ENCODE results near the gene VEZT. TPM values are rescaled to one million over a fixed set of nuclear protein-coding genes. Genes with fewer than 3 reads are reported as not detected.

Gene VEZT
- total RNA-seq, 4 donors from 2014 or later: 64.0 to 117 (median 70.9) TPM

GRCh38 chr12:95185072-95185471 lies 32.5 kb upstream of the VEZT start:
- H3K4me1 ChIP-seq: no peaks in the 10 kb centered on the region

GRCh38 chr12:95185854-95186253 lies 31.8 kb upstream of the VEZT start:
- Histone ChIP-seq H3K27ac (no peak overlapping the region), H3K4me3 (no peak overlapping the region), H3K9me3 (no peaks in the 10 kb centered on the region), H3K27me3 (no peaks in the 10 kb centered on the region), H3K36me3 (no peaks in the 10 kb centered on the region), H3K4me1 (no peaks in the 10 kb centered on the region)
- TF ChIP-seq EP300 (IDR thresholded peaks at IDR 0.05): no peak
- no peak for TF ChIP-seq CTCF (IDR thresholded peaks at IDR 0.05)
- no peak for TF ChIP-seq POLR2A (IDR thresholded peaks at IDR 0.05)
- TF ChIP-seq POLR2AphosphoS5 (IDR thresholded peaks at IDR 0.05): no peak
- no peak for DNase-seq (ENCODE audit: low spot score in 2 of 2)

More at GRCh38 chr12:95185072-95185471, 32.5 kb upstream of the VEZT start:
- no peaks in the 10 kb centered on the region for H3K27me3 ChIP-seq
- no peak overlapping the region for H3K27ac ChIP-seq
- no peaks in the 10 kb centered on the region for H3K9me3 ChIP-seq
- 89% methylated on average over 8 of the region's 8 CpGs for WGBS
- no peaks in the 10 kb centered on the region for H3K36me3 ChIP-seq
- DNase-seq (ENCODE audit: low spot score in 2 of 2): no peak
- H3K4me3 ChIP-seq: no peak overlapping the region
- TF ChIP-seq POLR2AphosphoS5 (IDR thresholded peaks at IDR 0.05): no peak
- no peak for TF ChIP-seq CTCF (IDR thresholded peaks at IDR 0.05)
- TF ChIP-seq EP300 (IDR thresholded peaks at IDR 0.05): no peak
- TF ChIP-seq POLR2A (IDR thresholded peaks at IDR 0.05): no peak

- no peak overlapping the region for H3K27ac ChIP-seq
- TF ChIP-seq POLR2AphosphoS5 (IDR thresholded peaks at IDR 0.05) (no peak), CTCF (IDR thresholded peaks at IDR 0.05) (no peak), POLR2A (IDR thresholded peaks at IDR 0.05) (no peak), EP300 (IDR thresholded peaks at IDR 0.05) (no peak)
- H3K27me3 ChIP-seq: no peaks in the 10 kb centered on the region
- no peaks in the 10 kb centered on the region for H3K36me3 ChIP-seq
- no peaks in the 10 kb centered on the region for H3K4me1 ChIP-seq
- no peak overlapping the region for H3K4me3 ChIP-seq
- H3K9me3 ChIP-seq: no peaks in the 10 kb centered on the region
- WGBS: 81% methylated on average over 5 of the region's 5 CpGs
- no peak for DNase-seq (ENCODE audit: low spot score in 2 of 2)
Observed at GRCh38 chr12:95187865-95188415, 29.7 kb upstream of the VEZT start.

- no peak overlapping the region for H3K27ac ChIP-seq
- peaks cover under 1% of the 10 kb centered on the region for H3K4me1 ChIP-seq
- H3K36me3 ChIP-seq: no peaks in the 10 kb centered on the region
- DNase-seq (ENCODE audit: low spot score in 2 of 2): no peak
- TF ChIP-seq POLR2AphosphoS5 (IDR thresholded peaks at IDR 0.05) (no peak), CTCF (IDR thresholded peaks at IDR 0.05) (no peak), POLR2A (IDR thresholded peaks at IDR 0.05) (no peak), EP300 (IDR thresholded peaks at IDR 0.05) (no peak)
- 86% methylated on average over 1 of the region's 1 CpG for WGBS
- H3K4me3 ChIP-seq: no peak overlapping the region
- no peaks in the 10 kb centered on the region for H3K9me3 ChIP-seq
- no peaks in the 10 kb centered on the region for H3K27me3 ChIP-seq
Observed at GRCh38 chr12:95191060-95191696, 26.4 kb upstream of the VEZT start.

- no peak for DNase-seq (ENCODE audit: low spot score in 2 of 2)
- Histone ChIP-seq H3K27ac (no peak overlapping the region), H3K27me3 (no peaks in the 10 kb centered on the region), H3K9me3 (no peaks in the 10 kb centered on the region), H3K4me3 (no peak overlapping the region), H3K36me3 (no peaks in the 10 kb centered on the region), H3K4me1 (peaks cover 3% of the 10 kb centered on the region)
- TF ChIP-seq POLR2A (IDR thresholded peaks at IDR 0.05) (no peak), EP300 (IDR thresholded peaks at IDR 0.05) (no peak), POLR2AphosphoS5 (IDR thresholded peaks at IDR 0.05) (no peak), CTCF (IDR thresholded peaks at IDR 0.05) (no peak)
Observed at GRCh38 chr12:95192271-95192670, 25.3 kb upstream of the VEZT start.

Measured in suprapubic skin (tissue), 4 donors.